Measurements from ENCODE around the gene ZNF37A.
"Not testable (repeated sequence)": the region's sequence is repeated elsewhere in the genome, so short reads cannot be mapped to it uniquely, and the experiment has no call there.

The ZNF37A gene

GRCh38 chr10:38150891-38151463 lies 56.8 kb downstream of the ZNF37A start:
- not testable (repeated sequence) for DNase-seq

- no peak for DNase-seq
These were observed 62.5 kb downstream of the ZNF37A start for GRCh38 chr10:38156416-38157269.

- DNase-seq, result no peak
These were observed 63.1 kb downstream of the ZNF37A start for GRCh38 chr10:38157270-38157685.

- no peak for DNase-seq
These were observed 64.9 kb downstream of the ZNF37A start for GRCh38 chr10:38159004-38159403.

- no peak for DNase-seq
These were observed 69.5 kb downstream of the ZNF37A start for GRCh38 chr10:38163617-38164016.

- no peak for DNase-seq
These were observed 80.2 kb downstream of the ZNF37A start for GRCh38 chr10:38174336-38174735.

GRCh38 chr10:38184477-38184876 lies 90.3 kb downstream of the ZNF37A start:
- DNase-seq, result no peak

Measured in activated CD4-positive, CD25-positive, alpha-beta regulatory T cell (primary cell).